Measurements from ENCODE around the gene GNG4.

Gene GNG4

DNA sequence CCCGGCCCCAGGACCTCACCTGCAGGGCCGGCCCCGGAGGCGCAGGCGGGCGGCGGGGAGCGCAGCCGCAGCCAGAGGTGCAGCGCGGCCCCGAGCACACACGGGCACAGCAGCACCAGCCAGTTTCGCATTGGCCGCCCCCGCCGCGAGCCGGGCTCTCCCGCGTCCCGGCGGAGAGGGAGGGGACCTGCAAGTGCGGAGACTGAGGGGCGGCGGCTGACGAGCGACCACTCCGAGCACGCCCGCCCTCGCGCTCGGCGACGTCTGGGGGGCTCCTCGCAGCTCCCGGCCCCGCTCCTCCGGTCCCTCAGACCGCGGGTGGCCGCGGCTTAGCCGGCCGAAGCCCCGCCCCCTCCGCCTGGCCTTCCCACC, 145.5 kb downstream of the GNG4 start, which contains the start of gene B3GALNT2:
Gene B3GALNT2, minus strand, starts transcription at position 331 of the 372 bp plus-strand sequence. Its CDS starts 200 bp downstream, at position 131.
- Histone ChIP-seq H3K4me1 (ENCODE audit: control insufficient read depth, insufficient read depth, low read length) (peaks cover 13% of the 10 kb centered on the region), H3K4me3 (ENCODE audit: low read length) (peak within 1 kb of the TSS; percentile 75), H3K9ac (ENCODE audit: low read length) (peak within 1 kb of the TSS; percentile 92), H3K36me3 (ENCODE audit: control insufficient read depth, insufficient read depth, low read length) (no peaks in the 10 kb centered on the region), H3K9me3 (ENCODE audit: control insufficient read depth, low read length) (no peaks in the 10 kb centered on the region), H3K27me3 (ENCODE audit: control insufficient read depth, insufficient read depth, low read length) (no peaks in the 10 kb centered on the region)

DNA sequence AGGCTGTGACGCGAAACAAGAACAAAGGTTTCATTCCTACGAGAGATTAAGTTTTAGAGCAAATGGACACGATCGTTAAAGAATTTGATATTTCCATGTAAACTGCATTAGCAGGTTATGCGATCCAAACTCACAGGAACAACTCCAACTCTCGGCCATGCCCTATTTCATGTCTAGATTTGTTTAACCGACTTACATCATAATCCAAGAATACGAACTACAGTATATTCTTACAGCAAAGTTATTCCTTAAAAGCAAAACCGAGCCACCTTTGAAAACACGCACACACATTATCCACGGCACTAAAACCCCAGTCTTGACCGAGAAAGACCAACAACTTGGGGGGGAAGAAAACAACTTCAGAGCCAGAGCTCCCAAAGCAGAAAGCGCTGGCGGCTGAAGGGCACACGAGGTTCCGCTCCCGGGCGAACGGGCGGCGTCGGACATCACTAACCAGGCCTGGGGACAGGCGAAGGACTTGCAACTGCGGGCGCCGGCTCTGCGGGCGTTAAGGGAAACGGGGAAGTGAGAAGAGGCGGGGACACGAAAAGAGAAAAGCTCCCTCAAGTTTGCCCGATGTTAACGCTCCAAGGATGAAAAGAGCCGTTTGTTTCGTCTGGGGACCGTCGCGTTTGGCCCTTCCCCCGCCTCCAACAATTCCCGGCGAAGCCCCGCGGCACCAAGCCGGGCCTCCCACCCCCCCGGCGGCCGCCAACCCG, 146.0 kb downstream of the GNG4 start:
- no peaks in the 10 kb centered on the region for H3K27me3 ChIP-seq (ENCODE audit: control insufficient read depth, insufficient read depth, low read length)
- H3K9me3 ChIP-seq (ENCODE audit: control insufficient read depth, low read length) = no peaks in the 10 kb centered on the region
- peaks cover 13% of the 10 kb centered on the region for H3K4me1 ChIP-seq (ENCODE audit: control insufficient read depth, insufficient read depth, low read length)
- no peaks in the 10 kb centered on the region for H3K36me3 ChIP-seq (ENCODE audit: control insufficient read depth, insufficient read depth, low read length)
- H3K9ac ChIP-seq (ENCODE audit: low read length) = peak overlapping the region; percentile 62
- peak overlapping the region; percentile 26 for H3K4me3 ChIP-seq (ENCODE audit: low read length)

DNA sequence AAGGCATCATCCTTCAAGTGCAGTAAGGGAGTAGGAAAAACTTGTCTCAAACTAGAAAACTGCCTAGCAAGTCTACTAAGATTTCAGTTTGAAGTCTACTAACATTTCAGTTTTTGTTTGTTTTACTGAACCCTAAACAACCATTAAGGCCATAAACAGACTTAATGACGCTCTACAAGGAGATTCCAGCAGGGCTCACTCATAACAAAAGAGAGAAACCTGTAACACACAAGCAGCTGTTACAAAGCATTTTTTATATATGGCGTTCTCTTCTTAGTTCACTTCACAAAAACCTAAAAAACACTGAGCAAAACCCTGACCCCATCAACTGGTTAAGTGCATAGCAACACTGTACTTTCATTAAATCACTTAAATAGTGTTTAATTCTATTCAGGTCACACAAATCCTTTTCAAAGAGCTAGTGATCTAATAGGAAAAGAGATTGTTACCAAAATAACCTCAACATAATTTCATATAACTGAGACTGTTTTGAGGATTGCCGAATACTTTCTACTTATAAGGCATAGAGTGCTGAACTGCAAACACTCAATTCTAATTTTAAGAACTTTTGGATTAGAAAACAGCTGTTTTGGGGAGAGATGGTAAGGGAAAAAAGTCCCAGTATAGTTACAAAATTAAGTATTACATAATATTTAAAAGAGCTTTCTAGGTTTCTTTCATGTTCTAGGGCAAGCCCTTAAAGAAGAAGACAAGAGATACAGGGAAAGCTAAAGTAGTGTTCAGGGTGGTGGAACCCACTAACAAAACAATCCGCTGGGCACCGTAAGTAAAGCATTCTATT, 146.8 kb downstream of the GNG4 start:
- Histone ChIP-seq H3K9me3 (ENCODE audit: control insufficient read depth, low read length) (no peaks in the 10 kb centered on the region), H3K4me1 (ENCODE audit: control insufficient read depth, insufficient read depth, low read length) (peaks cover 13% of the 10 kb centered on the region), H3K9ac (ENCODE audit: low read length) (peak overlapping the region; percentile 62), H3K27me3 (ENCODE audit: control insufficient read depth, insufficient read depth, low read length) (no peaks in the 10 kb centered on the region), H3K36me3 (ENCODE audit: control insufficient read depth, insufficient read depth, low read length) (no peaks in the 10 kb centered on the region), H3K4me3 (ENCODE audit: low read length) (peak overlapping the region; percentile 26)

DNA sequence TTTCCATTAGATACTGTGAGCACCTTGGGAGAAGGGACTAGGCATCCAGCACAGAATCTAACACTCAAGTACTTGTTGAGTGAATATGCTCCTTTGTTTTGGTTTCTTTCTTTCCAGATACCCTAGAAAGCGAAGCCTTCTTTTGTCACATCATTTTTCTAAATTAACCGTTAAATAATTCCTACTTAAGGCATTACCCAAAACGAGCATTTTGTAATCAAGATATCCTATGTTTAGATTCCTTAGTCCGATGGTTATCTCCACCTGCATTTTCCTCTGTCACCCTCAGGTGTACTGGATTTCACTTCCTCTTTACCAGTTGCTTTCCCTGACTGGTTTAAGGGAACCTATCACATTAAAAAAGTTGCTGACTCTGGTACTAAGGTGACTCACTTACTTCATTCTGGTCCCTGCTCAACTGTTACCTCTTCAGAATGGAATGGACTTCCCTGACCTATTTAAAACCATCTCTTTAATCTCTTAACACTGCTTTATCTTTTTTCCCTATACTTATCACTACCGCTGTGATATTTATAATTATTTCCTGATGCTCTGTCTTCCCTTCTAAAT, 148.5 kb downstream of the GNG4 start:
- no peaks in the 10 kb centered on the region for H3K27me3 ChIP-seq (ENCODE audit: control insufficient read depth, insufficient read depth, low read length)
- H3K4me1 ChIP-seq (ENCODE audit: control insufficient read depth, insufficient read depth, low read length) = peaks cover 7% of the 10 kb centered on the region
- no peak overlapping the region for H3K4me3 ChIP-seq (ENCODE audit: low read length)
- no peaks in the 10 kb centered on the region for H3K36me3 ChIP-seq (ENCODE audit: control insufficient read depth, insufficient read depth, low read length)
- H3K9ac ChIP-seq (ENCODE audit: low read length) = no peak overlapping the region
- H3K9me3 ChIP-seq (ENCODE audit: control insufficient read depth, low read length) = no peaks in the 10 kb centered on the region
